GM12878 (cell line): ENCODE data around the gene UBE3B. TPM values are rescaled to one million over a fixed set of nuclear protein-coding genes. Genes with fewer than 3 reads are reported as not detected.

ENCODE experiments used
- ATAC-seq: fragments of 200-7000 bp; cut with Tn5 transposase; 3 replicates; pipeline ENCODE4 v1.9.1; 2020; ENCODE audit warnings: mild to moderate bottlenecking, moderate library complexity
- BruUV-seq: library from RNA; stranded (reverse); fragments of 400-500 nt; replicated peaks from 2 replicates; lab custom pipeline; 2021; lab: Mats Ljungman, UMichigan
- CTCF ChIA-PET: fragments of 300-600 bp; sonication (Branson Sonifier 250); formaldehyde crosslinking; extraction: SDS; loops from one replicate; lab custom pipeline; 2021; ENCODE audit warnings: inconsistent platforms; lab: Yijun Ruan, JAX
- POLR2A ChIA-PET: fragments of 350-600 bp; formaldehyde crosslinking; extraction: SDS; loops from one replicate; lab custom pipeline; 2021; ENCODE audit warnings: inconsistent platforms; lab: Charles Lee
- RAD21 ChIA-PET: fragments of 300-600 bp; sonication (Branson Sonifier 250); formaldehyde crosslinking; loops from one replicate; lab custom pipeline; 2023; ENCODE audit warnings: antibody characterized with exemption; ENCODE audit not compliant: unreplicated experiment; lab: Charles Lee
- SMC1A ChIA-PET: fragments of 300-600 bp; sonication (Branson Sonifier 250); formaldehyde crosslinking; loops from one replicate; lab custom pipeline; 2023; ENCODE audit not compliant: unreplicated experiment, uncharacterized antibody; lab: Charles Lee
- DNase-seq: peaks from one replicate; pipeline ENCODE4 v3.0.0-alpha.2; 2011; ENCODE audit warnings: low read depth, low spot score
- FAIRE-seq: peaks from 3 replicates; lab custom pipeline; 2011; peaks lifted over from hg19 to GRCh38; lab: Jason Lieb, UNC
- H2AFZ ChIP-seq: 2 replicates; pipeline ENCODE4 v1.6.0; 2011; ENCODE audit warnings: low read depth, low read length, control low read depth; ENCODE audit not compliant: control insufficient read depth
- H3K27ac ChIP-seq: 2 replicates; pipeline ENCODE4 v1.5.1; 2011; ENCODE audit warnings: control low read depth; ENCODE audit not compliant: control insufficient read depth, insufficient read depth
- H3K27me3 ChIP-seq, 2 experiments: replicated peaks in 1 of 2; 2 replicates each; pipeline versions ENCODE4 v1.6.0 to v1.6.1; 2011; ENCODE audit warnings: low read length in 1 of 2; ENCODE audit not compliant: control insufficient read depth in 2 of 2, insufficient read depth in 2 of 2
- H3K36me3 ChIP-seq, 2 experiments: 2 replicates each; pipeline ENCODE4 v1.5.1; 2011; ENCODE audit warnings: low read length in 1 of 2; ENCODE audit not compliant: control insufficient read depth in 2 of 2, insufficient read depth in 2 of 2
- H3K4me1 ChIP-seq: 2 replicates; pipeline ENCODE4 v1.6.1; 2011; ENCODE audit warnings: mild to moderate bottlenecking, low read length, moderate library complexity, mixed read lengths; ENCODE audit not compliant: control insufficient read depth, insufficient read depth
- H3K4me2 ChIP-seq: 2 replicates; pipeline ENCODE4 v1.6.0; 2011; ENCODE audit warnings: control low read depth; ENCODE audit not compliant: control insufficient read depth, insufficient read depth
- H3K4me3 ChIP-seq: fragments of 200-600 bp; sonication (generic); 2 replicates; pipeline ENCODE4 v1.5.1; 2016
- H3K79me2 ChIP-seq: 2 replicates; pipeline ENCODE4 v1.6.0; 2011; ENCODE audit warnings: low read length; ENCODE audit not compliant: control insufficient read depth, insufficient read depth
- H3K9ac ChIP-seq: 2 replicates; pipeline ENCODE4 v1.8.0; 2011; ENCODE audit warnings: low read length, control low read depth, mixed read lengths; ENCODE audit not compliant: control insufficient read depth, insufficient read depth
- H3K9me3 ChIP-seq: replicated peaks from 3 replicates; pipeline ENCODE4 v1.5.1; 2011; ENCODE audit warnings: mild to moderate bottlenecking, low read length; ENCODE audit not compliant: control insufficient read depth, insufficient read depth
- H4K20me1 ChIP-seq: 2 replicates; pipeline ENCODE4 v1.6.0; 2011; ENCODE audit not compliant: control insufficient read depth, insufficient read depth
- BCL3 ChIP-seq: IDR thresholded peaks from 2 replicates; pipeline ENCODE4 v1.6.1; 2011; ENCODE audit warnings: borderline replicate concordance, low read depth, mild to moderate bottlenecking, moderate library complexity, low read length; ENCODE audit not compliant: insufficient read depth, poor library complexity, severe bottlenecking
- CBX3 ChIP-seq: fragments of 200-600 bp; sonication (generic); IDR thresholded peaks from 2 replicates; pipeline ENCODE4 v1.6.1; 2016; ENCODE audit warnings: low read depth, borderline replicate concordance
- CEBPB ChIP-seq, 2 experiments: fragments of 150-350 bp in 1 of 2; IDR thresholded peaks; 2 replicates each; pipeline ENCODE4 v1.6.1; 2012 to 2014; ENCODE audit warnings: low read depth in 2 of 2, low read length in 2 of 2, borderline replicate concordance in 1 of 2, inconsistent platforms in 1 of 2
- CREB1 ChIP-seq: IDR thresholded peaks from 2 replicates; pipeline ENCODE4 v1.6.1; 2012; ENCODE audit warnings: low read depth, mild to moderate bottlenecking, inconsistent platforms
- CUX1 ChIP-seq: IDR thresholded peaks from 2 replicates; pipeline ENCODE4 v1.6.1; 2012; ENCODE audit warnings: improper control_type of control experiment, low read depth, low read length; ENCODE audit not compliant: insufficient replicate concordance
- HDAC6 ChIP-seq: fragments of 200-600 bp; sonication (generic); IDR thresholded peaks from one replicate; pipeline ENCODE4 v1.8.0; 2017; ENCODE audit warnings: antibody characterized with exemption; ENCODE audit not compliant: unreplicated experiment
- JUNB ChIP-seq: IDR thresholded peaks from 2 replicates; pipeline ENCODE4 v1.6.1; 2016; ENCODE audit warnings: antibody characterized with exemption, mild to moderate bottlenecking
- MTA3 ChIP-seq: IDR thresholded peaks from 2 replicates; pipeline ENCODE4 v1.6.1; 2012; ENCODE audit warnings: low read length, inconsistent platforms, borderline replicate concordance
- NFXL1 ChIP-seq: fragments of 450-650 bp; IDR thresholded peaks from 2 replicates; pipeline ENCODE4 v1.6.1; 2017; ENCODE audit warnings: antibody characterized with exemption, mild to moderate bottlenecking, borderline replicate concordance
- NKRF ChIP-seq: fragments of 450-650 bp; conservative IDR thresholded peaks from 2 replicates; pipeline ENCODE4 v1.6.1; 2017; ENCODE audit warnings: mild to moderate bottlenecking, moderate library complexity
- PBX3 ChIP-seq: IDR thresholded peaks from 2 replicates; pipeline ENCODE4 v1.6.1; 2011; ENCODE audit warnings: mild to moderate bottlenecking, low read depth, low read length, moderate library complexity; ENCODE audit not compliant: insufficient replicate concordance
- SIX5 ChIP-seq: IDR thresholded peaks from 2 replicates; pipeline ENCODE4 v1.6.1; 2011; ENCODE audit warnings: mild to moderate bottlenecking, low read depth, low read length, moderate library complexity; ENCODE audit not compliant: severe bottlenecking
- STAT3 ChIP-seq: IDR thresholded peaks from 2 replicates; pipeline ENCODE4 v1.6.1; 2011; ENCODE audit warnings: low read depth, low read length, improper control_type of control experiment
- TCF3 ChIP-seq: IDR thresholded peaks from 2 replicates; pipeline ENCODE4 v1.6.1; 2012; ENCODE audit warnings: low read depth, mild to moderate bottlenecking, low read length, borderline replicate concordance; ENCODE audit not compliant: insufficient read depth
- ZNF384 ChIP-seq: IDR thresholded peaks from 2 replicates; pipeline ENCODE4 v1.6.1; 2012; ENCODE audit warnings: low read depth, mild to moderate bottlenecking, low read length, improper control_type of control experiment, borderline replicate concordance
- WGBS: methylation state at CpG from one replicate; pipeline ENCODE4 v1.1.6; 2016; ENCODE audit warnings: low lambda C conversion rate; ENCODE audit not compliant: insufficient replicate concordance, insufficient coverage; ENCODE audit errors: missing lambda C conversion rate; 5-methylcytosine and 5-hydroxymethylcytosine counted together
- in situ Hi-C: fragments of 300-500 bp; cut with MboI; formaldehyde crosslinking; loops from 9 replicates; pipeline ENCODE4 v1.14.3; 2018; ENCODE audit warnings: mixed read lengths
- intact Hi-C: fragments of 100-400 bp; cut with micrococcal nuclease; formaldehyde crosslinking; loops from one replicate; pipeline ENCODE4 v1.14.2; 2022; ENCODE audit not compliant: unreplicated experiment
- polyA plus RNA-seq, 11 experiments: library from polyadenylated mRNA; depleted of rRNA in 4 of 11; unstranded in 6 of 11; stranded (reverse) in 5 of 11; fragments of >200 nt; fragmentation: Nextera tagmentation in 4 of 11; fragmentation: Illumina TruSeq in 1 of 11; extraction: Ambion mirVana in 4 of 11; extraction: Trizol in 1 of 11; gene quantifications; 1 replicate in 1 of 11; 2 replicates in 10 of 11; pipeline versions ENCODE4 v1.2.1 to v1.2.3, GENCODE V29; 2011 to 2016; ENCODE audit warnings: inconsistent platforms in 2 of 11, missing spikeins in 2 of 11, low read depth in 1 of 11
- total RNA-seq, 4 experiments: library from RNA; depleted of rRNA in 3 of 4; stranded (reverse); fragments of >200 nt in 3 of 4; fragmentation: Illumina TruSeq in 1 of 4; extraction: Trizol in 1 of 4; gene quantifications; 2 replicates each; pipeline versions ENCODE4 v1.2.1 to v1.2.3, GENCODE V29; 2013 to 2021

Gene UBE3B
- total and polyA plus RNA-seq, 10 of the 15 experiments (the other 5 are each of a cell fraction or from before 2014, with no cell fraction given), result 7.4 to 25.3 (median 17.1) TPM

- Histone ChIP-seq H3K4me2 (no peak overlapping the region), H3K27ac (no peak overlapping the region), H3K9me3 (peaks cover 7% of the 10 kb centered on the region; the same call in 2 of the 3 replicates), H3K4me1 (no peaks in the 10 kb centered on the region), H3K4me3 (no peak overlapping the region), H4K20me1 (no peaks in the 10 kb centered on the region), H2AFZ (no peak overlapping the region), H3K79me2 (no peaks in the 10 kb centered on the region; the same call in 1 of the 2 replicates), H3K27me3 (no peaks in the 10 kb centered on the region), H3K9ac (no peak overlapping the region), H3K36me3 (peaks cover 1 to 20% of the 10 kb centered on the region in 2 experiments; a peak in 3 of 4 replicates)
- DNase-seq (no peak), FAIRE-seq (no peak), ATAC-seq (no peak)
- ChIA-PET SMC1A (no interaction called here), POLR2A (no interaction called here), CTCF (no interaction called here), RAD21 (no interaction called here)
- TF ChIP-seq HDAC6 (no peak), PBX3 (no peak), MTA3 (no peak), CBX3 (no peak), TCF3 (no peak), NKRF (no peak), NFXL1 (no peak), SIX5 (no peak), CUX1 (no peak), STAT3 (no peak), CREB1 (no peak), CEBPB (IDR thresholded peaks at IDR 0.05; ENCODE audit: borderline replicate concordance in 1 of 2, low read depth in 2 of 2, low read length in 2 of 2) (no peak), BCL3 (no peak), JUNB (no peak), ZNF384 (no peak)
- intact Hi-C loops, result no loop called here
- in situ Hi-C loops, result no loop called here
- 98% methylated on average over 10 of the region's 10 CpGs for WGBS
- no TSS peak for BruUV-seq
These were observed 89.9 kb downstream of the UBE3B start for GRCh38 chr12:109567296-109567695.
